MM.1S (cell line): ENCODE data around the gene C1orf232.

Experiments
- CTCF ChIP-seq: fragments of 300-600 bp; sonication (generic); IDR thresholded peaks from 2 replicates; pipeline ENCODE4 v1.5.1; 2016; ENCODE audit warnings: antibody characterized with exemption, low read length, mixed read lengths
- EZH2 ChIP-seq: fragments of 300-600 bp; sonication (generic); optimal IDR thresholded peaks from 2 replicates; pipeline ENCODE3; 2017; ENCODE audit warnings: low read depth, mild to moderate bottlenecking, antibody characterized with exemption, low read length, mixed read lengths

- TF ChIP-seq CTCF: peak; percentile 12; the same call in 1 of the 2 replicates
- TF ChIP-seq EZH2: no peak
These were observed 48.7 kb downstream of the C1orf232 start for GRCh38 chr1:26119892-26120608.
